ENCODE data around the gene IRAK4. TPM values are rescaled to one million over a fixed set of nuclear protein-coding genes. Genes with fewer than 3 reads are reported as not detected.

Gene IRAK4
- total RNA-seq, 1 experiment from 2014 or later, result 9.2 TPM

GRCh38 chr12:43826681-43827080 lies 67.9 kb downstream of the IRAK4 start:
- in situ Hi-C loops (cut with HindIII; ENCODE audit: low sequenced_read_pairs), result no loop called here
- no peak for DNase-seq (ENCODE audit: low spot score)

GRCh38 chr12:43827093-43827492 lies 68.3 kb downstream of the IRAK4 start:
- in situ Hi-C loops (cut with HindIII; ENCODE audit: low sequenced_read_pairs), result no loop called here
- DNase-seq (ENCODE audit: low spot score), result no peak

- DNase-seq (ENCODE audit: low spot score), result no peak
- in situ Hi-C loops (cut with HindIII; ENCODE audit: low sequenced_read_pairs), result no loop called here
These were observed 73.9 kb downstream of the IRAK4 start for GRCh38 chr12:43832463-43833168.

- in situ Hi-C loops (cut with HindIII; ENCODE audit: low sequenced_read_pairs), result no loop called here
These were observed 76.5 kb downstream of the IRAK4 start for GRCh38 chr12:43835264-43835655.

GRCh38 chr12:43835656-43836474 lies 77.1 kb downstream of the IRAK4 start, which contains the start of gene TMEM117:
TSS of gene TMEM117 (plus strand) at chr12:43836081.
- DNase-seq (ENCODE audit: low spot score), result peak; percentile 58
- in situ Hi-C loops (cut with HindIII; ENCODE audit: low sequenced_read_pairs), result no loop called here

More at GRCh38 chr12:43835264-43835655, 76.5 kb downstream of the IRAK4 start:
- DNase-seq (ENCODE audit: low spot score), result peak; percentile 25

- in situ Hi-C loops (cut with HindIII; ENCODE audit: low sequenced_read_pairs), result no loop called here
- DNase-seq (ENCODE audit: low spot score), result no peak
These were observed 77.8 kb downstream of the IRAK4 start for GRCh38 chr12:43836475-43836989.

Other genes with a start within 250 kb of the IRAK4 start
- 0.86 and 1.1 TPM in 2 replicates for gene ADAMTS20, start 206.7 kb upstream of the IRAK4 start, total RNA-seq (2014; rRNA removed; shearing (Covaris generic))
- gene PUS7L, start 161 bp upstream of the IRAK4 start, total RNA-seq (2014; rRNA removed; shearing (Covaris generic)), result 15.3 and 40.6 TPM in 2 replicates
- gene TWF1, start 47.4 kb downstream of the IRAK4 start, total RNA-seq (2014; rRNA removed; shearing (Covaris generic)), result 116 and 173 TPM in 2 replicates
- 5.2 and 6.2 TPM in 2 replicates for gene TMEM117, start 77.1 kb downstream of the IRAK4 start, total RNA-seq (2014; rRNA removed; shearing (Covaris generic))

Measured in G401 (cell line).